ENCODE results near the gene NDUFA11. TPM values are rescaled to one million over a fixed set of nuclear protein-coding genes. Genes with fewer than 3 reads are reported as not detected.
"Not testable (repeated sequence)": the region's sequence is repeated elsewhere in the genome, so short reads cannot be mapped to it uniquely, and the experiment has no call there.

The NDUFA11 gene
- total RNA-seq, 1 donor from 2014 or later, result 590 TPM

- Histone ChIP-seq H3K4me3 (no peak overlapping the region), H3K4me1 (peaks cover 14% of the 10 kb centered on the region), H3K36me3 (no peaks in the 10 kb centered on the region), H3K27ac (replicated peaks) (no peak overlapping the region), H3K9me3 (replicated peaks) (no peaks in the 10 kb centered on the region), H3K27me3 (ENCODE audit: low read depth) (peaks cover 39% of the 10 kb centered on the region)
- TF ChIP-seq CTCF (IDR thresholded peaks at IDR 0.05; ENCODE audit: borderline replicate concordance), result no peak
- intact Hi-C loops (cut with micrococcal nuclease), result no loop called here
- DNase-seq, result no peak
Measured at GRCh38 chr19:5881543-5882299, 21.9 kb downstream of the NDUFA11 start.

GRCh38 chr19:5880604-5881078, 22.9 kb downstream of the NDUFA11 start:
- Histone ChIP-seq H3K4me1 (peaks cover 14% of the 10 kb centered on the region), H3K27ac (replicated peaks) (peak overlapping the region; percentile 50), H3K27me3 (ENCODE audit: low read depth) (peaks cover 44% of the 10 kb centered on the region), H3K9me3 (replicated peaks) (no peaks in the 10 kb centered on the region), H3K4me3 (no peak overlapping the region), H3K36me3 (no peaks in the 10 kb centered on the region)
- TF ChIP-seq CTCF (IDR thresholded peaks at IDR 0.05; ENCODE audit: borderline replicate concordance), result no peak
- DNase-seq, result peak; percentile 78
- intact Hi-C loops (cut with micrococcal nuclease), result no loop called here

- H3K4me1 ChIP-seq, result peaks cover 14% of the 10 kb centered on the region
- no peaks in the 10 kb centered on the region for H3K9me3 ChIP-seq (replicated peaks)
- peaks cover 44% of the 10 kb centered on the region for H3K27me3 ChIP-seq (ENCODE audit: low read depth)
- TF ChIP-seq CTCF (IDR thresholded peaks at IDR 0.05; ENCODE audit: borderline replicate concordance), result no peak
- H3K36me3 ChIP-seq, result no peaks in the 10 kb centered on the region
- no peak overlapping the region for H3K4me3 ChIP-seq
- intact Hi-C loops (cut with micrococcal nuclease), result no loop called here
- DNase-seq, result no peak
- H3K27ac ChIP-seq (replicated peaks), result peak overlapping the region; percentile 50
Measured at GRCh38 chr19:5880196-5880595, 23.4 kb downstream of the NDUFA11 start.

GRCh38 chr19:5877882-5878281, 25.7 kb downstream of the NDUFA11 start:
- Histone ChIP-seq H3K4me3 (no peak overlapping the region), H3K27me3 (ENCODE audit: low read depth) (peaks cover 44% of the 10 kb centered on the region), H3K27ac (replicated peaks) (no peak overlapping the region), H3K4me1 (peaks cover 14% of the 10 kb centered on the region), H3K9me3 (replicated peaks) (no peaks in the 10 kb centered on the region), H3K36me3 (no peaks in the 10 kb centered on the region)
- intact Hi-C loops (cut with micrococcal nuclease), result no loop called here
- TF ChIP-seq CTCF (IDR thresholded peaks at IDR 0.05; ENCODE audit: borderline replicate concordance), result no peak
- DNase-seq, result no peak

GRCh38 chr19:5877427-5877826, 26.2 kb downstream of the NDUFA11 start:
- Histone ChIP-seq H3K4me1 (peaks cover 14% of the 10 kb centered on the region), H3K4me3 (no peak overlapping the region), H3K27ac (replicated peaks) (no peak overlapping the region), H3K9me3 (replicated peaks) (no peaks in the 10 kb centered on the region), H3K36me3 (no peaks in the 10 kb centered on the region), H3K27me3 (ENCODE audit: low read depth) (peaks cover 44% of the 10 kb centered on the region)
- no peak for TF ChIP-seq CTCF (IDR thresholded peaks at IDR 0.05; ENCODE audit: borderline replicate concordance)
- DNase-seq, result no peak
- intact Hi-C loops (cut with micrococcal nuclease), result no loop called here

- H3K36me3 ChIP-seq; H3K9me3 ChIP-seq (replicated peaks); H3K4me1 ChIP-seq; DNase-seq; H3K4me3 ChIP-seq; H3K27ac ChIP-seq (replicated peaks); intact Hi-C loops (cut with micrococcal nuclease): not testable (repeated sequence)
- peaks cover 30% of the 10 kb centered on the region for H3K27me3 ChIP-seq (ENCODE audit: low read depth)
Measured at GRCh38 chr19:5874496-5874895, 29.1 kb downstream of the NDUFA11 start.

All from left ventricle myocardium inferior (tissue), 1 donor.